ENCODE measurements around the gene RNF180. TPM values are rescaled to one million over a fixed set of nuclear protein-coding genes. Genes with fewer than 3 reads are reported as not detected.

RNF180 gene
- total and polyA plus RNA-seq, 2 of the 13 experiments (the other 11 are each of a cell fraction or from before 2014, with no cell fraction given), result 0.20 TPM; not detected in 1

GRCh38 chr5:64125521-64125920 lies 40.1 kb upstream of the RNF180 start (continued):
- no peak for TF ChIP-seq SCMH1 (CRISPR knock-in tag; IDR thresholded peaks at IDR 0.05; ENCODE audit: borderline replicate concordance)
- TF ChIP-seq ZBTB44 (CRISPR knock-in tag; IDR thresholded peaks at IDR 0.05), result no peak
- TF ChIP-seq EED (CRISPR knock-in tag; IDR thresholded peaks at IDR 0.05), result no peak
- TF ChIP-seq SNAPC4 (CRISPR knock-in tag; IDR thresholded peaks at IDR 0.05), result no peak

- POLR2A ChIA-PET, result no interaction called here
- Histone ChIP-seq H3K36me3 (replicated peaks in 1 of 2; ENCODE audit: control insufficient read depth in 1 of 2, insufficient read depth in 2 of 2, low read length in 2 of 2) (no peaks in the 10 kb centered on the region), H3K4me3 (replicated peaks in 1 of 3; ENCODE audit: insufficient read depth in 1 of 3, low read depth in 2 of 3, low read length in 3 of 3) (no peak overlapping the region), H3K4me1 (ENCODE audit: insufficient read depth, low read length) (no peaks in the 10 kb centered on the region), H2AFZ (ENCODE audit: low read length) (no peak overlapping the region), H3K79me2 (ENCODE audit: insufficient read depth, low read length) (no peaks in the 10 kb centered on the region), H3K9ac (ENCODE audit: insufficient read depth, low read depth, low read length) (no peak overlapping the region), H3K9me3 (ENCODE audit: low read length) (no peaks in the 10 kb centered on the region), H4K20me1 (ENCODE audit: insufficient read depth, low read length) (no peaks in the 10 kb centered on the region), H3K27me3 (ENCODE audit: control insufficient read depth in 1 of 2, insufficient read depth in 2 of 2, low read length in 2 of 2) (no peaks in the 10 kb centered on the region), H3K27ac (ENCODE audit: extremely low read length, insufficient read depth, low read length) (no peak overlapping the region), H3K4me2 (ENCODE audit: low read depth, low read length) (no peak overlapping the region)
- FAIRE-seq, result no peak
- intact Hi-C loops (cut with micrococcal nuclease; ENCODE audit: unreplicated experiment), result no loop called here
- in situ Hi-C loops (cut with HindIII; ENCODE audit: extremely low pct_ligation_motif_present, low pct_unique_long_range_greater_than_20kb), result no loop called here
- no peak for DNase-seq (ENCODE audit: low spot score)
- BruUV-seq (replicated peaks), result no TSS peak
- ATAC-seq, result no peak
- CTCF ChIA-PET (ENCODE audit: low intra/inter-chr PET ratio, low total read pairs), result no interaction called here
- no peak for TF ChIP-seq ZNF10 (CRISPR knock-in tag; IDR thresholded peaks at IDR 0.05; ENCODE audit: borderline replicate concordance, low read depth)
- TF ChIP-seq NFIC (IDR thresholded peaks at IDR 0.05; ENCODE audit: low read length), result no peak
- no peak for TF ChIP-seq REPIN1 (CRISPR knock-in tag; IDR thresholded peaks at IDR 0.05; ENCODE audit: borderline replicate concordance, low read depth)
- TF ChIP-seq, protein P1, sequence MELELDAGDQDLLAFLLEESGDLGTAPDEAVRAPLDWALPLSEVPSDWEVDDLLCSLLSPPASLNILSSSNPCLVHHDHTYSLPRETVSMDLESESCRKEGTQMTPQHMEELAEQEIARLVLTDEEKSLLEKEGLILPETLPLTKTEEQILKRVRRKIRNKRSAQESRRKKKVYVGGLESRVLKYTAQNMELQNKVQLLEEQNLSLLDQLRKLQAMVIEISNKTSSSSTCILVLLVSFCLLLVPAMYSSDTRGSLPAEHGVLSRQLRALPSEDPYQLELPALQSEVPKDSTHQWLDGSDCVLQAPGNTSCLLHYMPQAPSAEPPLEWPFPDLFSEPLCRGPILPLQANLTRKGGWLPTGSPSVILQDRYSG (CRISPR knock-in tag; IDR thresholded peaks at IDR 0.05), result no peak
- no peak for TF ChIP-seq ZNF768 (CRISPR knock-in tag; IDR thresholded peaks at IDR 0.05)
- no peak for TF ChIP-seq ZNF761 (CRISPR knock-in tag; conservative IDR thresholded peaks at IDR 0.05)
- no peak for TF ChIP-seq ZXDC (CRISPR knock-in tag; IDR thresholded peaks at IDR 0.05)
Measured at GRCh38 chr5:64126202-64126741, 39.4 kb upstream of the RNF180 start.

Measured in HepG2 (cell line).